ENCODE data around the gene TMEM237.
A peak's percentile ranks its signal among the peaks of the same experiment; 100 is the strongest.
"Not testable (repeated sequence)": the region's sequence is repeated elsewhere in the genome, so short reads cannot be mapped to it uniquely, and the experiment has no call there.

Gene TMEM237

GRCh38 chr2:201643216-201643890, at the start of gene TMEM237:
TMEM237 (minus strand) TSS chr2:201643503; CDS start chr2:201643400, 103 bp downstream.
- peak; percentile 51 for DNase-seq

- no peak for DNase-seq
Observed at GRCh38 chr2:201685156-201685555, 41.9 kb upstream of the TMEM237 start.

- peak; percentile 17 for DNase-seq
Observed at GRCh38 chr2:201680743-201681142, 37.4 kb upstream of the TMEM237 start.

- DNase-seq, result no peak
Observed at GRCh38 chr2:201678401-201678800, 35.1 kb upstream of the TMEM237 start.

GRCh38 chr2:201675454-201675853, 32.2 kb upstream of the TMEM237 start:
- DNase-seq, result no peak

- DNase-seq, result no peak
Observed at GRCh38 chr2:201674794-201675193, 31.5 kb upstream of the TMEM237 start.

- no peak for DNase-seq
Observed at GRCh38 chr2:201674298-201674697, 31.0 kb upstream of the TMEM237 start.

GRCh38 chr2:201673546-201673945, 30.2 kb upstream of the TMEM237 start:
- DNase-seq, result no peak

GRCh38 chr2:201671205-201671604, 27.9 kb upstream of the TMEM237 start:
- not testable (repeated sequence) for DNase-seq

DNA sequence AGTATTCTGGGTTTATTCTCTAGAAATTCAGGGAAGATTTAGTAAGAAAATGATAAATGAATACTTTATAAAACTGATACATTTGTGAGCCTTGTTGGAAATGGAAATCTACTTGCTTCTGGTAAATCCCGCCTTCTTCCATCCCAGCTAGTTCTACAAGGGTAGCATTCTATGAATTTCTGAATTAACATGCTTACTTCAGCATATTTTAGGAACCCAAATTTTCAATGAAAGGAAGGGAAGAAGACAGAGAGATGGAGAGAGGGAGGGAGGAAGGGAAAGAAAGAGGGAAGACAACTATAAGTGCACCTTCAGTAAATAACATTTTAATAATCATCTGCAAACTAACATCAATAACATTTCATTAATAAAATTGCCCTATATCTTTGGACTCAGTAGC, 26.6 kb upstream of the TMEM237 start:
- DNase-seq, result no peak

GRCh38 chr2:201668402-201668910, 25.2 kb upstream of the TMEM237 start:
- no peak for DNase-seq

DNA sequence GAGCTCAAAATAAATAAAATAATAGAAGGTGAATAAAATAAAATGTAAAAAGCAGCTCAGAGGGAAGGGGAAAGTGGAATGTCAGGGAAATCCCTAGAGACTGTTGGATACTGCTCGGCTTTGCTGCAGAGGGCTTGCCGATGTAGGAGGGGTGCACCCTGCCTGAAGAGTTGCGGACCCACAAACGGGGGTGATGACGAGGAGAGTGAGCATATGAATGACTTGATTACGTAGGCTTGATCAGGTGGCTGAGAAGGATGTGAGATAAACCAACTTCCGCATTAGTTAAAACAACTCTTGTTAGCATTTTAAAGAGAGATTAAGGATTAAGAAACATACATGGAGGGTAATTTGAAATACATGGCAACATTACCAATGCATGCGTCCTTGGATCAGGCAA, 21.0 kb upstream of the TMEM237 start:
- DNase-seq, result no peak

GRCh38 chr2:201661366-201661765, 18.1 kb upstream of the TMEM237 start:
- no peak for DNase-seq

GRCh38 chr2:201660293-201660895, 17.1 kb upstream of the TMEM237 start:
- DNase-seq, result no peak

DNA sequence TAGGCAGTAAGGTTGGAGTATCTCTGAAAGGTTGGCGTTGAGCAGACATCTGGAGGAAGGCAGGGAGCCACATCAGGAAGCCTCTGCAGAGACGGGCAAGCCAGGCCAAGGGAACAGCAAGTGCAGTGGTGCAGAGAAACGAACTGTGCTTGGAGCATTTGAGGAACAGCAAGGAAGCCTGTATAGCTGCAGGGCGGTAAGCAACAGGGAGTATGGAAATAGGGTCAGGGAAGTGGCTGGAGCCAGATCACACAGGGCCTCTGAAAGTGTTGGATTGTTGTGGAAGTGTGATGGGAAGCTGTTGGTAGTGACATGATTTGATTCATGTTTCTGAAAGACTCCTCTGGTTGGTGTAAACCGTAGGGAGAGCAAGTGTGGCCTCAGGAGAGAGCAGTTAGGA, 13.4 kb upstream of the TMEM237 start:
- DNase-seq, result no peak

DNA sequence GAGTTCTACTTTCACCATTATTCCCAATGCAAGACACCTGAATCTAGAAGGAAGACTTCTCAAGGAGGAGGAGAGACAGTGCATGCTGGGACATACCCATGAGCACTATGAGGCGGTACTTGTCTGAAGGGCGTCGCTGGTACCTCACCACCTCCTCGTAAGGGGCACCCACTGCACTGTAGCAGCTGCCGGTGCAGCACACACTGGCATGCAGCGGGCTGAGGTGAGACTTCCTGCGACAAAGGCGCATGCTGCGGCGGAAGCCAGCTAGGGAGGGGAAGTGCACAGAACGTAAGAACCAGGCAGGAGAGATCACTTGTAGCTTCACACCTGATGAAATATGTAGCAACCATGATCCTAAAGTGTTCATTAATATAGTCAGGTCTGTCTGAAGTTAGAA, 12.8 kb upstream of the TMEM237 start:
- no peak for DNase-seq

DNA sequence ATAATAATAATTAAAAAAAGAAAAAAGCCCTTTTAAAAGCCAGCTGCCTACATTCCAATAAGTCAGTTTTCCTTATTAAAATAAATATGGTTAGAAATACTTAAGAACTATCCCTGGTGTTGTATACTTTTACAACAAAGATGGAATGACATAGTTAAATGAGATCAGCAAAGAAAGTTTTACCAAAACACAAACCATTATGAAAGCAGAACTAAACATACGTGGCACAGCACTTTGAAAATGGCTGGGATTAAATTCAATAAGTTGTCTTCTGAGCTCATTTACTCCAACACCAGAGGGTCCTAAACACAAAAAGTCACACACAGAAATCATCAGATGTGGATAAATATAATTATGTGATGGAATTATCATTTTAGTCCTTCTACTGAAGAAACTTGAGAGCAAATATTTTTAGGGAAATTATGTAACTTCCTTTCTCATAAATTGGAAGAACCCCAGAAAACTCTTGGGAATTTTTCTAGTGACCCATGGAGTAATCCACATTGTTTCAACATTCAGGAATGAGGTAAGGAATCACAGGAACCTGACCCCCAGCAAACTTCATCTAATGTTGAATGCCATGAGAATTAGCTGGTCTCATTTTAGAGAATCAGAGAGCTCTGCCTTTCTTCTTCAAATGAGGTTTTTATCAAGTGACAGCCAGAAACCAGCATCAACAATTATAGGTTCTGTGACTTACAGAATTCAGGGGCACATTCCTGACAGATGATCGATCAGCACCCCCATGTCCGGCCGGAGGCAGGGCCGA, 11.5 kb upstream of the TMEM237 start:
- no peak for DNase-seq

DNA sequence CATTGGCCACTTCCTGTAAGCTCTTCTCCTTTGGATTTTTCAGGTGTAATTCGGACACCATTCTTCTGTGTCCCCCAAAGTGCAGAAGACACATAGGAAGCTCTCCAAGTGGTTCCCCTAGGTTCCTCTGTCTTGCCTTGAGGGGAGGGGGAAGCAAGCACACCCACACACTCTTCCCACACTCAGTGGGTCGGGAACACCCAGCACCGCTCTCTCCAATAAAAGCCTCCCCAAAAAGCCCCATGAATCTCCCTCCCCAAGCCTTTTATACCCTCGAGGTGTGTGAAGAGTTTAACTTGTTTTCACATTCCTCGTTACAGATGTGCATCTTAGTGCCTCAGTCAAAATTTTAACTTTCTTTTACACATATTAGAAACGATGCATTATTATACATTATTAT, 9.9 kb upstream of the TMEM237 start:
- DNase-seq, result no peak

DNA sequence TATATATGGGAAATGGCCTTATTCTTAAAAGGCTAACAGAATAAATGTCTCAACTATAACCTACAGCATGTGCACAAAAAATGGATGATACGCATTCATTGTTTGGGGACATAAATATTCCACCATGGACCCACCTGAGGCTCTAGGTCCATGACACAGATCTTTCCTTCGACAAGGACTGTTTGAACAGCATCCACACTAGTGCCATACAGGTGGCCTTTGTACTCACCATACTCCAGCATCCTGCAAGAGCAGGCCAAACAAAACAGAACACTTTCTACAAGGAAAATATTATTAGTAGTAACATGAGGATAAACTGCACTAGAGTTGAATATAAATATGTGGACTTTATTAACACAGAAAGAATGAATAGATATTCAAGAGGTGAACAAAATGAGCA, 6.1 kb upstream of the TMEM237 start:
- no peak for DNase-seq

GRCh38 chr2:201647431-201647830, 4.1 kb upstream of the TMEM237 start:
- DNase-seq, result no peak

DNA sequence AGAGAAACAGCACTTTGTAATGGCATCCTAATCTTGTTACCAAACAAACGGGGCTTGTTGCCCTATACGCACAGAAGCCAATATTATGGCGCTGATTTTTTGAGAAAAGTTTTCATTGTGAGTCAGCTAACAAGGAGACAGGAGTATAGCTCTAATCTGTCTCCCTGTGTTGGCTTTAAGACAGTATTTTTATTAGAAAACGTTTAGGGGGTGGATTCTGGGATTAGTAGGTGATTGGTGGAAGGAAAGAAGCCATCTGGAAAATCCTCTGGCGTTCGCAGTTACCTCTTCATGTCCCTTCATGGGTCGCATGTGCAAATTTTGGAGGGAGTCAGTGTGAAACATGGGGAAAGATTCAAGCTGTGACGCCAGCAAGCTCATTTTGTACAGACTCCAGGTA, 698 bp upstream of the TMEM237 start:
- DNase-seq, result no peak

- DNase-seq, result peak; percentile 91
Observed at GRCh38 chr2:201642579-201643215, 606 bp downstream of the TMEM237 start.

GRCh38 chr2:201642086-201642578, 1.2 kb downstream of the TMEM237 start:
- no peak for DNase-seq

All from activated CD4-positive, alpha-beta T cell treated with anti-CD3 and anti-CD28 coated beads, Interleukin-2, Interleukin-6, amounts not matched to agents 100 ng/mL and 50 ng/mL, durations not matched to agents 16 hours and 8 hours (primary cell).